Activated T-cell treated with anti-CD3 and anti-CD28 coated beads for 48 hours (primary cell): Measurements from ENCODE around the gene NRSN2.

Experiments used
- DNase-seq: peaks from one replicate; pipeline ENCODE4 v3.0.0-alpha.2; 2020; ENCODE audit warnings: low read depth

Gene NRSN2

GRCh38 chr20:346640-347316, at the start of gene NRSN2:
TSS of gene NRSN2 (plus strand) at chr20:347111. CDS start at chr20:349644, 2,533 bp downstream.
- DNase-seq: no peak

- DNase-seq: peak; percentile 47
These were observed 48.8 kb upstream of the NRSN2 start for GRCh38 chr20:297925-298775.

GRCh38 chr20:298776-299391, 48.0 kb upstream of the NRSN2 start:
- no peak for DNase-seq

- DNase-seq: no peak
These were observed 46.4 kb upstream of the NRSN2 start for GRCh38 chr20:300345-300990.

GRCh38 chr20:301886-302848, 44.7 kb upstream of the NRSN2 start:
- no peak for DNase-seq

- DNase-seq: no peak
These were observed 41.2 kb upstream of the NRSN2 start for GRCh38 chr20:305745-306144.

GRCh38 chr20:308427-309038, 38.4 kb upstream of the NRSN2 start:
- no peak for DNase-seq

- no peak for DNase-seq
These were observed 37.5 kb upstream of the NRSN2 start for GRCh38 chr20:309306-309840.

- peak; percentile 86 for DNase-seq
These were observed 36.9 kb upstream of the NRSN2 start for GRCh38 chr20:309841-310644.

- no peak for DNase-seq
These were observed 36.3 kb upstream of the NRSN2 start for GRCh38 chr20:310645-311044.

- no peak for DNase-seq
These were observed 35.3 kb upstream of the NRSN2 start for GRCh38 chr20:311609-312008.

- no peak for DNase-seq
These were observed 34.8 kb upstream of the NRSN2 start for GRCh38 chr20:312067-312466.

GRCh38 chr20:312866-313265, 34.0 kb upstream of the NRSN2 start:
- DNase-seq: no peak

GRCh38 chr20:313402-313801, 33.5 kb upstream of the NRSN2 start:
- DNase-seq: no peak

- no peak for DNase-seq
These were observed 33.0 kb upstream of the NRSN2 start for GRCh38 chr20:313948-314347.

- DNase-seq: no peak
These were observed 30.4 kb upstream of the NRSN2 start for GRCh38 chr20:316316-317068.

- peak; percentile 93 for DNase-seq
These were observed 22.5 kb upstream of the NRSN2 start for GRCh38 chr20:324177-325044.
